ENCODE results near the gene PTGIR.

The PTGIR gene

GRCh38 chr19:46624958-46625661, at the start of gene PTGIR:
Gene PTGIR (minus strand): TSS chr19:46625089. CDS start chr19:46624225, 864 bp downstream.
- DNase-seq (ENCODE audit: low read depth in 2 of 2), result no peak

GRCh38 chr19:46670813-46671212, 45.9 kb upstream of the PTGIR start:
- DNase-seq (ENCODE audit: low read depth in 2 of 2), result no peak

GRCh38 chr19:46668662-46669061, 43.8 kb upstream of the PTGIR start:
- DNase-seq (ENCODE audit: low read depth in 2 of 2), result no peak

GRCh38 chr19:46665072-46665471, 40.2 kb upstream of the PTGIR start:
- no peak for DNase-seq (ENCODE audit: low read depth in 2 of 2)

GRCh38 chr19:46661735-46662592, 37.1 kb upstream of the PTGIR start:
- peak; percentile 29 to 59 for DNase-seq (ENCODE audit: low read depth in 2 of 2)

- DNase-seq (ENCODE audit: low read depth in 2 of 2), result peak; percentile 100
These were observed 36.3 kb upstream of the PTGIR start, which contains the start of gene DACT3 for GRCh38 chr19:46661020-46661731. Gene DACT3 (minus strand): TSS chr19:46661182. CDS start chr19:46661064, 118 bp downstream.

GRCh38 chr19:46660551-46661019, 35.7 kb upstream of the PTGIR start:
- DNase-seq (ENCODE audit: low read depth in 2 of 2), result no peak

GRCh38 chr19:46660008-46660517, 35.2 kb upstream of the PTGIR start:
- no peak for DNase-seq (ENCODE audit: low read depth in 2 of 2)

- no peak for DNase-seq (ENCODE audit: low read depth in 2 of 2)
These were observed 34.5 kb upstream of the PTGIR start for GRCh38 chr19:46659151-46660007.

- no peak for DNase-seq (ENCODE audit: low read depth in 2 of 2)
These were observed 31.7 kb upstream of the PTGIR start for GRCh38 chr19:46656541-46656940.

GRCh38 chr19:46654621-46655152, 29.8 kb upstream of the PTGIR start:
- no peak for DNase-seq (ENCODE audit: low read depth in 2 of 2)

- DNase-seq (ENCODE audit: low read depth in 2 of 2), result no peak
These were observed 25.6 kb upstream of the PTGIR start for GRCh38 chr19:46650445-46650844.

- DNase-seq (ENCODE audit: low read depth in 2 of 2), result no peak
These were observed 24.4 kb upstream of the PTGIR start for GRCh38 chr19:46648961-46649960.

- no peak for DNase-seq (ENCODE audit: low read depth in 2 of 2)
These were observed 23.4 kb upstream of the PTGIR start for GRCh38 chr19:46648060-46648960.

GRCh38 chr19:46646402-46646801, 21.5 kb upstream of the PTGIR start:
- DNase-seq (ENCODE audit: low read depth in 2 of 2), result no peak

- no peak for DNase-seq (ENCODE audit: low read depth in 2 of 2)
These were observed 19.8 kb upstream of the PTGIR start for GRCh38 chr19:46644720-46645119.

- DNase-seq (ENCODE audit: low read depth in 2 of 2), result no peak
These were observed 15.8 kb upstream of the PTGIR start for GRCh38 chr19:46640656-46641055.

Measured in stimulated activated CD8-positive, alpha-beta memory T cell treated with anti-CD3 and anti-CD28 coated beads, Interleukin-2, amount 100 ng/mL, for 1 hour (primary cell).